Measurements from ENCODE around the gene RPS6KC1. TPM values are rescaled to one million over a fixed set of nuclear protein-coding genes. Genes with fewer than 3 reads are reported as not detected.
"Not testable (repeated sequence)": the region's sequence is repeated elsewhere in the genome, so short reads cannot be mapped to it uniquely, and the experiment has no call there.

RPS6KC1 gene
- total RNA-seq, 1 donor from 2014 or later = 14.9 TPM

GRCh38 chr1:213034713-213035112, 16.3 kb upstream of the RPS6KC1 start:
- no peak overlapping the region for H3K4me3 ChIP-seq (ENCODE audit: low read depth, low read length)
- H3K27me3 ChIP-seq (ENCODE audit: control insufficient read depth, insufficient read depth, low read length) = no peaks in the 10 kb centered on the region
- DNase-seq (ENCODE audit: low read depth) = no peak
- no peaks in the 10 kb centered on the region for H3K36me3 ChIP-seq (ENCODE audit: control insufficient read depth, insufficient read depth, low read length)
- TF ChIP-seq CTCF (IDR thresholded peaks at IDR 0.05; ENCODE audit: insufficient read depth, low read length, poor library complexity, severe bottlenecking) = no peak

GRCh38 chr1:213035573-213035972, 15.5 kb upstream of the RPS6KC1 start:
- no peak for TF ChIP-seq CTCF (IDR thresholded peaks at IDR 0.05; ENCODE audit: insufficient read depth, low read length, poor library complexity, severe bottlenecking)
- no peaks in the 10 kb centered on the region for H3K27me3 ChIP-seq (ENCODE audit: control insufficient read depth, insufficient read depth, low read length)
- H3K4me3 ChIP-seq (ENCODE audit: low read depth, low read length) = no peak overlapping the region
- DNase-seq (ENCODE audit: low read depth) = no peak
- H3K36me3 ChIP-seq (ENCODE audit: control insufficient read depth, insufficient read depth, low read length) = no peaks in the 10 kb centered on the region

- no peaks in the 10 kb centered on the region for H3K36me3 ChIP-seq (ENCODE audit: control insufficient read depth, insufficient read depth, low read length)
- no peak overlapping the region for H3K4me3 ChIP-seq (ENCODE audit: low read depth, low read length)
- H3K27me3 ChIP-seq (ENCODE audit: control insufficient read depth, insufficient read depth, low read length) = no peaks in the 10 kb centered on the region
- DNase-seq (ENCODE audit: low read depth) = no peak
- no peak for TF ChIP-seq CTCF (IDR thresholded peaks at IDR 0.05; ENCODE audit: insufficient read depth, low read length, poor library complexity, severe bottlenecking)
Measured at GRCh38 chr1:213041443-213041842, 9.6 kb upstream of the RPS6KC1 start.

DNA sequence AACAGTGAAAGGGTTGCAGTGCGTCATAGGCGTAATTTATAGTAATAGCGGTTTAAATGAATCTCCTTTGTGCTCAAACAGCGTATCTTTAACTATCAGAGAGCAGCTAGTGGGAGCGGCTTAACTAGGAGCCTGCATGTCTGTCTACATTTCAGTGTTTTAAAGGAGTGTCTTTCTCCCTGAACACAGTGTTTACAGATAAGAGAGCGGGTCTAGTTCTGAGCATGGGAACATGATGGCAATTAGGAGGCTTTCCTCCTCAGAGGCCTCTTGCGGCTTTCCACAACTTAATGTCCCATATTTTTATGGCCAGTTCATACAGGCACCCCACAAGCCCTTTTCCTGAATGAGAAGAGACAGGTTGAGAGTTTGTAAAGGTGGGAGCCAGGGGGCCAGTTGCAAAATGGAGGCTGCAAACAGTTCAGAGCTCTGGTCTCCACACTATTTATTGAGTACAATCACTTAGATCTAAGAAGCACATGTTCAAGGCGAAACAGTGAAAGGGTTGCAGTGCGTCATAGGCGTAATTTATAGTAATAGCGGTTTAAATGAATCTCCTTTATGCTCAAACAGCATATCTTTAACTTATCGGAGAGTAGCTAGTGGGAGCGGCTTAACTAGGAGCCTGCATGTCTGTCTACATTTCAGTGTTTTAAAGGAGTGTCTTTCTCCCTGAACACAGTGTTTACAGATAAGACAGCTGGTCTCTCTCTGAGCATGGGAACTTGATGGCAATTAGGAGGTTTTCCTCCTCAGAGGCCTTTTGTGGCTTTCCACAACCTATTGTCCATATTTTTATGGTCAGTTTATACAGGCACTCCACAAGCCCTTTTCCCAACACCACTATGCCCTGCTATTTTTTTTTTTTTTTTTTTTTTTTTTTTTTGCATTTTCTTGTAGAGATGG, 5.5 kb upstream of the RPS6KC1 start:
- H3K4me3 ChIP-seq (ENCODE audit: low read depth, low read length); H3K27me3 ChIP-seq (ENCODE audit: control insufficient read depth, insufficient read depth, low read length); DNase-seq (ENCODE audit: low read depth); H3K36me3 ChIP-seq (ENCODE audit: control insufficient read depth, insufficient read depth, low read length): not testable (repeated sequence)

DNA sequence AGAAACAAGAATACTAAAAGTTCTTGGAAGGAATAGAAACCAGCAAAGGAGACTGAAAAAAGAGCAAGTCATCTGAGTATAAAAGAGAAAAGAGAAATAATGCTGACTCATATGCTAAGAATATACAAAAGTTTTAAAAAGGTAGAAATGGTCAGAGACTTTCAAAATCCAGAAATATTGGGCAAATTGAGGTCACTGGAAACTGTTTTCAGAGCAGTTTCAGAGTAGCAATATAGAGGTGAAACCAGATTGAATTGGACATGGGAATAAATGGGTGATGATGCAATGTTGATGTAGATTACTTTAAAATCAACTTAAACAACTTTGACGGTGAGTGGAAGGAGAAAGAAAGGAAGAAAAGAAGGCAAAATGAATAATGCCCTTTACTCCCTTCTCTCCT, 1.8 kb upstream of the RPS6KC1 start:
- no peak for DNase-seq (ENCODE audit: low read depth)
- Histone ChIP-seq H3K36me3 (ENCODE audit: control insufficient read depth, insufficient read depth, low read length) (no peaks in the 10 kb centered on the region), H3K4me3 (ENCODE audit: low read depth, low read length) (no peak overlapping the region), H3K27me3 (ENCODE audit: control insufficient read depth, insufficient read depth, low read length) (no peaks in the 10 kb centered on the region)
- TF ChIP-seq CTCF (IDR thresholded peaks at IDR 0.05; ENCODE audit: insufficient read depth, low read length, poor library complexity, severe bottlenecking) = no peak

DNA sequence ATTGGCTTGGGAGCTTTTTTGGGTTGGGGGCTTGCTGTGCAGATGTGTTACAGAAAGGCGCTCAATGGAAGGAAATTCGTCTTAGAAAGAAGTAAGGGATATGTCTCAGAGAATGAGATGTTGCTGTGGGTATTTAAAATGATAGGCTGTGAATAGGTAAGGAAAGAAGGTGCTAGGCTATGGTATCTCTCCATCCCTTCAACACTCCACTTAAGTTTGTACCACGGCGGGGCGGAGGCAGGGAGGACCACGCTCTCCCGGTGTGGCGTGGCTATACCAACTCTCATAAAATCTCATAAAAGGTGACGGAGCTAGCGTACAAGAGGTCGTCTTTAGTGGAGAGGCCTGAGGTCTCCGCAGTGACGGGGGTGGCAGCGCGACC, 305 bp upstream of the RPS6KC1 start:
- Histone ChIP-seq H3K36me3 (ENCODE audit: control insufficient read depth, insufficient read depth, low read length) (no peaks in the 10 kb centered on the region), H3K4me3 (ENCODE audit: low read depth, low read length) (peak overlapping the region; percentile 95), H3K27me3 (ENCODE audit: control insufficient read depth, insufficient read depth, low read length) (no peaks in the 10 kb centered on the region)
- no peak for DNase-seq (ENCODE audit: low read depth)
- TF ChIP-seq CTCF (IDR thresholded peaks at IDR 0.05; ENCODE audit: insufficient read depth, low read length, poor library complexity, severe bottlenecking) = no peak

Measured in kidney epithelial cell (primary cell).